ENCODE results near the gene SPATA16.

DNA sequence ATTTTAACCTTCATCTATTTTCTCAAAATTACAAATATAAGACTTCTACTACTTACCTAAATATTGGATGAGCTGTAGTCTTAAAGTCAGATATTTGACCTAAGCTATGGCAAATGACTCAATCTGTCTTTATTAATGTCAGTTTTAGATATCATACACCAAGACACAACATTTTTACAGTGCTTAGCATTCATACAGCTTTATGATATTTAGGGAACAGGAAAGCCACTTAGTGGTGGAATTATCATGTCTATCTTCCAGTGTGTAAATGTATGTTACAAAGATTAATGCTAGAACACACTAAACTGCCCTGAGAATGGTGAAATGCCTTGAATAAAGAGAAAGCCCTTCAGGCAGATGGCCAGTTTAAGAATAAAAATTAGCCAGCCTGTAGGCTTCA is 135.0 kb downstream of the SPATA16 start:
- TF ChIP-seq POLR2AphosphoS5 (IDR thresholded peaks at IDR 0.05) (no peak), CTCF (IDR thresholded peaks at IDR 0.05; ENCODE audit: poor library complexity, severe bottlenecking) (no peak), EP300 (conservative IDR thresholded peaks at IDR 0.05; ENCODE audit: poor library complexity, severe bottlenecking) (peak; percentile 38), RAD21 (conservative IDR thresholded peaks at IDR 0.05) (no peak), TAF1 (IDR thresholded peaks at IDR 0.05; ENCODE audit: low read depth) (no peak)
- TF ChIP-seq, protein P1, sequence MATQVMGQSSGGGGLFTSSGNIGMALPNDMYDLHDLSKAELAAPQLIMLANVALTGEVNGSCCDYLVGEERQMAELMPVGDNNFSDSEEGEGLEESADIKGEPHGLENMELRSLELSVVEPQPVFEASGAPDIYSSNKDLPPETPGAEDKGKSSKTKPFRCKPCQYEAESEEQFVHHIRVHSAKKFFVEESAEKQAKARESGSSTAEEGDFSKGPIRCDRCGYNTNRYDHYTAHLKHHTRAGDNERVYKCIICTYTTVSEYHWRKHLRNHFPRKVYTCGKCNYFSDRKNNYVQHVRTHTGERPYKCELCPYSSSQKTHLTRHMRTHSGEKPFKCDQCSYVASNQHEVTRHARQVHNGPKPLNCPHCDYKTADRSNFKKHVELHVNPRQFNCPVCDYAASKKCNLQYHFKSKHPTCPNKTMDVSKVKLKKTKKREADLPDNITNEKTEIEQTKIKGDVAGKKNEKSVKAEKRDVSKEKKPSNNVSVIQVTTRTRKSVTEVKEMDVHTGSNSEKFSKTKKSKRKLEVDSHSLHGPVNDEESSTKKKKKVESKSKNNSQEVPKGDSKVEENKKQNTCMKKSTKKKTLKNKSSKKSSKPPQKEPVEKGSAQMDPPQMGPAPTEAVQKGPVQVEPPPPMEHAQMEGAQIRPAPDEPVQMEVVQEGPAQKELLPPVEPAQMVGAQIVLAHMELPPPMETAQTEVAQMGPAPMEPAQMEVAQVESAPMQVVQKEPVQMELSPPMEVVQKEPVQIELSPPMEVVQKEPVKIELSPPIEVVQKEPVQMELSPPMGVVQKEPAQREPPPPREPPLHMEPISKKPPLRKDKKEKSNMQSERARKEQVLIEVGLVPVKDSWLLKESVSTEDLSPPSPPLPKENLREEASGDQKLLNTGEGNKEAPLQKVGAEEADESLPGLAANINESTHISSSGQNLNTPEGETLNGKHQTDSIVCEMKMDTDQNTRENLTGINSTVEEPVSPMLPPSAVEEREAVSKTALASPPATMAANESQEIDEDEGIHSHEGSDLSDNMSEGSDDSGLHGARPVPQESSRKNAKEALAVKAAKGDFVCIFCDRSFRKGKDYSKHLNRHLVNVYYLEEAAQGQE (IDR thresholded peaks at IDR 0.05; ENCODE audit: borderline replicate concordance) = no peak

Measured in neural cell (in vitro differentiated cells).